ENCODE data around the gene RNF225.

Gene RNF225

DNA sequence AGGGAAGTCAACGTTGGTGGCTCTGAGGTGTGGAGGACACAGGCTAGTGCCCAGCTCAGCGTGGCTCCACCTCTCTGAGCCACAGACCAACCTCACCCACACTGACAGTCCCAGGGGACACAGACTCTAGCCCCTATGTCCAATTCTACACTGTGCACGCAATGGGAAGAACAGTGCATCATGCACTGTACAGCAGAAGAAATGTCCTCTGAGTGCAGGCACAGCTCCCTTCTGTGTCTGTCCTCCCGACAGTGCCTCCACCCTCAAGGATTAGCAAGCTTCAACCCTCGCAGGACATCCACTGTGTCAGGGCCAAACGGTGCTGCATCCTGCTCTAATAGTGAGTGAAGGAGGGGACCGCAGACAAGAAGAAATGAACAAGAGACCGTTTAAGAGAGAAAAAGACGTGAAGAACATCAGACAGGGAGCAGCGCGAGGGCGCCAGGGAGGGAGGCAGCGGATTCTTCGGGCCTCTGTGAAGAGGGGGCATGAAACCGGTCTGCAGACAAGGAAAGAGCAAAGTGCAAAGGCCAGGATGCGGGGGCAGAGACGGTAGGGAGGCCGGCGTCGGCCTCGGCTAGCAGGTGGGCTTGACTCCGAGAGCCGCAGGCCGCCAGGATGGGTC lies 15.3 kb upstream of the RNF225 start:
- Histone ChIP-seq H3K9me3 (no peaks in the 10 kb centered on the region), H3K27me3 (no peaks in the 10 kb centered on the region), H3K4me3 (peak overlapping the region; percentile 66 to 90), H3K4me1 (peaks cover 6 to 26% (median 22%) of the 10 kb centered on the region in 4 donors), H3K27ac (peak overlapping the region; percentile 87 to 95), H3K36me3 (no peaks in the 10 kb centered on the region)
- TF ChIP-seq, protein P1, sequence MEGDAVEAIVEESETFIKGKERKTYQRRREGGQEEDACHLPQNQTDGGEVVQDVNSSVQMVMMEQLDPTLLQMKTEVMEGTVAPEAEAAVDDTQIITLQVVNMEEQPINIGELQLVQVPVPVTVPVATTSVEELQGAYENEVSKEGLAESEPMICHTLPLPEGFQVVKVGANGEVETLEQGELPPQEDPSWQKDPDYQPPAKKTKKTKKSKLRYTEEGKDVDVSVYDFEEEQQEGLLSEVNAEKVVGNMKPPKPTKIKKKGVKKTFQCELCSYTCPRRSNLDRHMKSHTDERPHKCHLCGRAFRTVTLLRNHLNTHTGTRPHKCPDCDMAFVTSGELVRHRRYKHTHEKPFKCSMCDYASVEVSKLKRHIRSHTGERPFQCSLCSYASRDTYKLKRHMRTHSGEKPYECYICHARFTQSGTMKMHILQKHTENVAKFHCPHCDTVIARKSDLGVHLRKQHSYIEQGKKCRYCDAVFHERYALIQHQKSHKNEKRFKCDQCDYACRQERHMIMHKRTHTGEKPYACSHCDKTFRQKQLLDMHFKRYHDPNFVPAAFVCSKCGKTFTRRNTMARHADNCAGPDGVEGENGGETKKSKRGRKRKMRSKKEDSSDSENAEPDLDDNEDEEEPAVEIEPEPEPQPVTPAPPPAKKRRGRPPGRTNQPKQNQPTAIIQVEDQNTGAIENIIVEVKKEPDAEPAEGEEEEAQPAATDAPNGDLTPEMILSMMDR (IDR thresholded peaks at IDR 0.05): no peak
- no peak for DNase-seq
- intact Hi-C loops (cut with DNase I; ENCODE audit: low total_unique reads): loop anchor here (2.0 kb wide), 1 partner anchor 17 kb away; the partner anchor contains the start of gene ZNF497

DNA sequence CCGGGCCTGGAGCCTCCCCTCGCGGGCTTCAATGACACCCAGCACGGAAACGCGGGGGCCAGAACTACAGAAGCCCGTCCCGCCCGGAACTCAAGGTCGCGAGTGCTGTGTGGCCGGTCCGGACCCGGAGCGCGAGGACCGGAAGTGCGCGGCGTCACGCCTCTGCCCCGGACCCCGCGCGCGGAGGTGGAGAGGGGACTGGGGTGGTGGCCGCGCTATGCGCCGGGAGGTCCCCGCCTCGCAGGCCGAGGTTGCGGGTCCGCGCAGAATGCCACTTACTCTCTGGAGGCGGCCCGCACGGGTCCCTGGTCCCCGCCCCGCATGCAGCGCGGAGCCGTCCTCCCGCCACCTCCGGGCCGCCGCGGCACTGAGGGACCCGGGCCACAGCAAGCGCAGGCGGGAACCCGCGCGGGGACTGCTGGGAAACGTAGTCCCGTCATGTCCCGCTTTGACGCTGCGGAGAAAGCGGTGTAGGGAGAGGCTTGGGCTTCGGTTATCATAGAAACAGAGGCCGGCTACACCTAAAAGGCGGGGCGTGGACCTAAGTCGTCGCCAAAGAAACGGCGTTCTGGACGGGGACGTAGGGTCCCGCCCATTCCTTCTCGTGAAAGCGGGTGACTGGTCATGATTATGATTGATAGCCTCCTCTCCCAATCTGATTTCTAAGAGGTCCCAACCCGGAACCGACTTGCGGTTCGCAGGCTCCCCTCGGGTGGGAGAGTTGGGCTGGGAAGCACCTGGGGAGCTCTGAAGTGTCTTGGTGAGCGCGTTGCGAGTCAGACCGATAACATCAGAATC lies 14.6 kb upstream of the RNF225 start, which contains the start of gene ZNF837:
Gene ZNF837, minus strand, starts transcription at position 369 of the 798 bp plus-strand sequence. CDS start 11,698 bp downstream, outside the sequence.
- intact Hi-C loops (cut with DNase I; ENCODE audit: low total_unique reads): loop anchor here (2.0 kb wide), 1 partner anchor 18 kb away; the partner anchor contains the start of gene ZNF497
- Histone ChIP-seq H3K27ac (peak within 1 kb of the TSS; percentile 87 to 95), H3K9me3 (no peaks in the 10 kb centered on the region), H3K4me1 (peaks cover 6 to 33% (median 29%) of the 10 kb centered on the region in 4 donors), H3K36me3 (no peaks in the 10 kb centered on the region), H3K4me3 (peak within 1 kb of the TSS; percentile 66 to 90), H3K27me3 (no peaks in the 10 kb centered on the region)
- peak; percentile 98 to 100 for DNase-seq
- TF ChIP-seq, protein P1 (IDR thresholded peaks at IDR 0.05): peak in 1 of 2 experiments; percentile 30

DNA sequence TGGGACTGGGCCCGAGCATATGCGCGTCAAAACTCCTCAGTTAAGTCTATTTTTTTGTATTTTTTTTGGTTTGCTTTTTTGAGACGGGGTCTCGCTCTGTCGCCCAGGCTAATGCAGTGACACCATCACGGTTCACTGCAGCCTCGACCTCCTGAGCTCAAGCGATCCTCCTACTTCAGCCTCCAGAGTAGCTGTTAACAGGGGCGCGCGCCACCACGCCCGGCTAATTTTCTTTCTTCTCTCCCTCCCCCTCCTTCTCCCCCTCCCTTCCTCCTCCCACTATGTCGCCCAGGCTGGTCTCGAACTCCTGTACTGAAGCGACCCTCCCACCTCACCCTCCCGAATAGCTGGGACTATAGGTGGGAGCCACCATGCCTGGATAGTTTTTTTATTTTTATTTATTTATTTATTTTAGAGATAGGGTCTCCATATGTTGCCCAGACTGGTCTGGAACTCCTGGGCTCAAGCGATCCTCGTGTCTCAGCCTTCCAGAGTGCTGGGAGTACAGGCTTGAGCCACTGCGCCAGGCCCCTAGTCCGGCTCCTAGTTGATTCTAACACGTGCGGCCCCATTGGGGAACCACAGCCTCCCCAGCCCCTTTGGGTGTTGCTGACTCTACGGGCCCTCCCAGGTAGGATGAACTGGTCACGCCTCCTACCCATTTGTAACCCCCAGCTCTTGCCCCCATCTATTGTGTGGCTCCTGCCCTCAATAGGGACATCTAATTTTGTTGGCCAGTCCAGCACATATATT lies 13.8 kb upstream of the RNF225 start:
- Histone ChIP-seq H3K27me3 (no peaks in the 10 kb centered on the region), H3K36me3 (no peaks in the 10 kb centered on the region), H3K27ac (peak overlapping the region; percentile 87 to 95), H3K4me3 (peak overlapping the region; percentile 66 to 90), H3K4me1 (peaks cover 6 to 39% (median 34%) of the 10 kb centered on the region in 4 donors), H3K9me3 (no peaks in the 10 kb centered on the region)
- DNase-seq: no peak
- intact Hi-C loops (cut with DNase I; ENCODE audit: low total_unique reads): loop anchor here (2.0 kb wide), 1 partner anchor 19 kb away; the partner anchor contains the start of gene ZNF497
- TF ChIP-seq, protein P1 (IDR thresholded peaks at IDR 0.05): no peak

DNA sequence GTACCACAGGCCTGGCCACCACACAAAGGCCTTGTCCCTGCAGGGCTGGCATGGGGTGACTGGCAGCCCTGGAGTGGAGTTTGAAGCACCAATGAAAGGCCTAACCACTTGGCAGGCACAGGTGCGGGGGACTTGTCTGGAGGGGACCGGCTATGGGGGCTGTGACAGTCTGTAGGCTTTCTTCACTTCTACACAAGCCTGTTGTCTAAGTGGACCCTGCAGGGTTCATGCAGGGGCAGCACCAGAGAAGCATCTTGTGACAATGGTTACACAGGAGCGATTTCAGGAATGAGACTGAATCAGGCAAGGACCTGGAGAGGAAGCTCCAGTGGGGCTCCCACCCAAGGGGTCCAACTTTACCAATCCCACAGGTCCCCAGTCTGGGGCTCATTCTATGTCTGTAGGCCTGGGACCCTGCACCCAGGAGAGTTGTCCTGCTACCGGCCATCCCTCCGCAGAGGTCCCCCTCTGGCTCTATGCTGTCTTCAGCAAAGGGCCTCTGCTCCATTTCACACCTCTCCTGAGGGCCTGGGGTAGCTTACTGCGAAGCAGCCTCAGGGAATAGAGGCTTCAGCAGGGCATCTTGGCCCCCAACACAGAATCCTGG lies 12.4 kb upstream of the RNF225 start:
- no peak for DNase-seq
- intact Hi-C loops (cut with DNase I; ENCODE audit: low total_unique reads): no loop called here
- Histone ChIP-seq H3K27ac (no peak overlapping the region), H3K27me3 (no peaks in the 10 kb centered on the region), H3K9me3 (no peaks in the 10 kb centered on the region), H3K36me3 (peaks cover 0 to 2% (median 0%) of the 10 kb centered on the region in 3 donors), H3K4me1 (peaks cover 6 to 46% (median 41%) of the 10 kb centered on the region in 4 donors), H3K4me3 (no peak overlapping the region)
- TF ChIP-seq, protein P1 (IDR thresholded peaks at IDR 0.05): no peak

All from tibial artery (tissue), 4 donors.